HG02973 (cell line): ENCODE data around the gene CAMKV.
A peak's percentile ranks its signal among the peaks of the same experiment; 100 is the strongest.

ENCODE experiments used
- ATAC-seq: cut with Tn5 transposase; IDR thresholded peaks from one replicate; pipeline ENCODE4 v1.9.1; 2021; ENCODE audit warnings: moderate library complexity; ENCODE audit not compliant: unreplicated experiment

CAMKV gene

DNA sequence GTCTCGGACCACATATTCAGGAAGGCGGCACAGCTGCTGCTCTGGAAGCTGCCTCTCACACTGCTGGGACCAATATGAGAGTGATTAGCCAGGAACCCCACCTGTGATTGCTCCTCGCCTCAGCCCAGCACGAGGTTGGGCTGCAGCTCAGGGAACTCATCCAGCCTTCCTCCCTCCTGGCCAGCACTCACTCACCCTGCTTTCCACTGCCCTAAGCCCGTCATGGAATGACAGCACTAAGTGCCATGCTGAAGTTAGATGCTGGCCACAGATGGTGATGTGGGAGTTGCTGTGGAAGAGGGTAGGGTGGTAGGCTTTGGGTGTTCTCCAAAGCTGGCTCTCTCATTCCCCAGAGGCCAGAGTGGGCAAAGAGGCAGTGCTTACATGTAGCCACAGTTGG lies 26.6 kb upstream of the CAMKV start:
- no peak for ATAC-seq

DNA sequence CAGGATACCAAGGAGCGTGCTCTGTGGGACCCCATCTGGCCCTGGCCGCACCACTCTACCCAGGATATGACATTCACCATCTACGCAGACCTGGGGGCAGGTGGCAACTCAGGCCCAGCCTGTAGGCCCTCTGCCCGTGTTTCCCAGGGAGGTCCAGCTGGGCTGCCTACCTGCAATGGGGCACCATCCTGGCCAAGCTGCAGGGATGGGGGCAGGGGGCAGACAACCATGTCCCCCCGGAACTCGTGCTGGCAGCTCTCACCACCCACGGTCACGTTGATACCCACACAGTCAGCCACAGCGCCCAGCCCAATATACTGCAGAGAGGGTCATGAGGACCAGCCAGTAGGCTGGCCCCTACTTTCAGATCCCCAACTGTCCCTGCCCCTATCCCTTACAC lies 26.1 kb upstream of the CAMKV start:
- no peak for ATAC-seq

DNA sequence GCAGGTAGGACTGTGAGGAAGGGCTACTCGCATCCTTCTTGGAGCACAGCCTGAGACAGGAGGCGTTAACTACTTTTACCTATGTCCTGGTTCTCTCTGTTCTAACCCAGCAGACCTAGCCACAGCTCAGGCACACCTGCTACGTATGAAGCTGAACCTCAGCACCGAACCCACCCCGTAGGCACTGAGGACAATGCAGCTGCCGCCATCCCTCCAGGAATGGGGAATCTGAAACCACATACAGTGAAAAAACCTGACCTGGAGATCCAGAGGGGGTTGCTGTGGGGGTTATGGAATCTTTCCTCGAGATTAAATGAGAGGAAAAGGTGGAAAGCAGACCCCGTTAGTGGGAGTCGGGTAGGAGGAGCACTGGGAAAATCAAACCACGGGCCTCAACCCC lies 19.6 kb upstream of the CAMKV start:
- no peak for ATAC-seq

DNA sequence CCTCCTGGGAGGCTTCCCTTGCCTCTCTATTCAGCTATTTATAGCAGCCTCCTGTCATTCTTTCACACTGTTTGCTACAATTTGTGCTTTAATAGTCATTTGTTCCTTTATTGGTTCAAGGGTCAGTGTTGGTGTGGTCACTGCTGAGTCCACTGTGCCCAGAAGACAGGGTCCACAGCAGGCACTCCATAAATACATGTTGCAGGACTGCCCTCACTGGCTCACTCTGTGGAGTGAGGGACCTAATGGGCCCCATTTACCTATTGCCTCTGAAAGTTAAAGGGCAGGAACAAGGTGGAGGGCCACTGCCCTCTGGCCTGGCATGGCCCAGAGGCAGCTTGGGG lies 17.2 kb upstream of the CAMKV start:
- no peak for ATAC-seq

DNA sequence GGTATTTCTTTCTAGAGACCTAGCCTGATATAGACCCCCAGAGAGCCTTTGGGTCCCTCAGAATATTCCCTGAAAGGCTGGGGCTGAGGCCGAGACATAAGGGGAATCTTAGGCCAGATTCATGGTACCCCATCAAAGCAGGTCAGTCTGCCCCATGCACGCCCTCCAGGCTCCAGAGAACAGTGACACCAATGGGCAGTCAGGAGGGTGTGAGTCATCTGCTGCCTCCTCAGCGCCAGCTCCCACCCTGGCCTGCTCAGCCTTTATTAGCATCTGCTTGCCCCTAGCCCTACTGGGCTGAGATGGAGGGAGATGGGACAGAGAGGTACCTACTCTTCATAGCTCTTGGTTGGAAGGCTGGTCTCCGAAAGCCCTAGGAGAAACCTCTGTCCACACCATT lies 14.3 kb upstream of the CAMKV start:
- ATAC-seq: no peak

DNA sequence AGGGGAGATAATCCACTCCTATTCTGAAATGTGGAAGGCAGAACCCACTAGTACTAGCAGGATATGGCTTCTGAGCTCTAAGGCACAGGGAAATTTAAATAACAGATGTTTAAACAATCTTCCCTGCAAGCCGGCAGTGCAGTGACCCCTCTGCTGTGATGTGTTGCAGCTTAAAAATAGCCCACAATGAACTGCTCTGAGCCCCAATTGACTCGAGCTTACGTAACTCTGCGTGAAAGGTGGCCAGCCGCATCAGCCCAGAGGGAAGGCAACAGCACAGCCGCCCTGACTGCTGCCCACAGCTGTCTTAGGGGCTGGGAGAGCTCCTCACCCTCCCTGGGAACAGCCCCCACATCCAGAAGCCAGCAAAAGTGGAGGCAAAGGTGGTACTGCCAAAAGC lies 12.5 kb upstream of the CAMKV start:
- no peak for ATAC-seq

DNA sequence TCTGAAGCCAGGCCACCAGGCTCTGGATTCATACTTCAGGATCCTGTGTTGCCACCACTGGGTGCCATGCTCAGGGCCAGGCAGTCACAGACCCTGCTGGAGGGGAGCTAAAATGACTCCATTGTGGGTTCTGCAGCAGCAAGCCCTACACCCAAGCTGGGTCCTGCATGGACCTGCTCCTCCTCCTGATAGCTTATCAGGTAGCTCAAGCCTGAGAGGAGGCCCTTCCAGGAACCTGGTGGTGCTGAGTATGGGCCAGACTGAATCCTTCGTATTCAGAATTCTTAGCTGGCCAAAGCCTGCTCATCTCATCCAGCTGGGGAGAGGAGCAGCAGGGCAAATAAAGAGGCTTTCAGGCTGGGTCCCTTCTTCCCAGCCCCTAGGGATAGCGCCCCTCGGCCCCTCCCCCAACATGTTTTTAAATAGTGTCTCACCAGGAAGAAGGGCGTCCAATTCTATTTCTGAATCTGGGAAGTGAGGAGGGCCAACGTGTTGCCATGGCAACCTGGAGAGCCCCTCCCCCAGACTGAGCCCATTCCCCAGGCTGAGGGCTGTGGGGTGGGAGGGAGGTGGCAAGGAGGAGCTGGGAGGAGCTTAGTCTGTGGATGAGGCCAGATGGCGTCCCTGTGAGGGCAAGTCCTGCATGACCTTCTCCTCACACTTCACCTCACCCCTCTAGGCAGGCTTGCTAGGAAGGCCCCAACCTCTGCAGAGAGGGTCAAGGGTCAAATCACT lies 11.0 kb upstream of the CAMKV start:
- no peak for ATAC-seq

DNA sequence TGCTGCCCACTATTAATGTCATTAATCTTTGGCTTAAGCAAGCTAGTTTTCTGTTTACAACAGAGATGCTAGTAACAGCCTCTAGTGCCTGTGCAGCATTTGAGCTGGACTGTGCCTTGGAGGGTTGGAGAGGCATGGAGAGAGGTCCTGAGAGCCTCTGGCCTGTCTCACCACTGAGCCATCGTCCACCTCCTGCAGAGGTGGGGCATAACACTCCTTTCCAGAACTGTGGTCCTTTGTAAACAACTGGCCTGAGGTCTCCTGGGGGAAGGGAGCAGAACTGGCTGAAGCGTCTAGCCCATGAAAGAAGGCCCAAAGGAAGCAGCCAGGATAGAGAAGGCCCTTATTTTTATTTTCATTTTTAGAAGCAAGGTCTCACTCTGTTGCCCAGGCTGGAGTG lies 10.0 kb upstream of the CAMKV start:
- ATAC-seq: no peak

DNA sequence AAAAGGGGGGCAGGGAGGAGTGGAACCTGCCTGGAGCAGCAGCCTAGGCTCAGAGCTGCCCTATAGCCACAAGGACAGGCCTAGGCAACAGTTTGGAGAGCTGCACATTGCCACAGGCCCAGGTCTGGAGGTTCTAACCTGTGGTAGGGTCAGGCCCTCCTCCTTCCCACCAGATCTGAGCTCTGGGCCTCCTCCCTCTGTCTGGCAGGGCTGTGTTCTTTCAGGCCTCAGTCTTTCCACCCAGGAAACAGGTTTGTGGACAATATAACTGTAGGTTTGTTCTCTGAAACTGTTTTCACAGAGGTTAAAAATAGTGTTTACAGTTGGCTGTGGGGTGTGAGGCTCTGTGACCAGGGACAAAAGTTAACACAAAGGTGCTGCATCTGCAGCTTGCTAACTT lies 9.0 kb upstream of the CAMKV start:
- no peak for ATAC-seq

DNA sequence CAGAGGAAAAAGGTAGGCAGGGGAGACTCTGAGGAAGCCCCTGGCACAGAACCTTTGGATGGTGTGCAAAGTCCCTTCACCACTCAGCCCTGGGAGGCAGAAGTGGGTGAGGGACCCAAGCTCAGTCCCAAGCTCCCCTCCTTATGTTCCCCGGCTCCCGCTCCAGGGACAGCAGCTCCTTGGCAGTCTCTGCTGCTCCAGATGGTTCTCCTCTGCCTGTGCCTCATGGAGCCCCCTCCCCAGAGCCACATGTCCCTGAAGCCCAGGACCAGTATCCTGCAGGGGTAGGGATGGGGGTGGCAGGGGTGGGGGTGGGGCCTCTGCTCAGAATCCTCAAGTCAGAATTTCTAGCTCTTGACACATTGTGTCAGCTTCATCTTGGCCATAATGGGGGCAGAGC lies 8.0 kb upstream of the CAMKV start:
- no peak for ATAC-seq

DNA sequence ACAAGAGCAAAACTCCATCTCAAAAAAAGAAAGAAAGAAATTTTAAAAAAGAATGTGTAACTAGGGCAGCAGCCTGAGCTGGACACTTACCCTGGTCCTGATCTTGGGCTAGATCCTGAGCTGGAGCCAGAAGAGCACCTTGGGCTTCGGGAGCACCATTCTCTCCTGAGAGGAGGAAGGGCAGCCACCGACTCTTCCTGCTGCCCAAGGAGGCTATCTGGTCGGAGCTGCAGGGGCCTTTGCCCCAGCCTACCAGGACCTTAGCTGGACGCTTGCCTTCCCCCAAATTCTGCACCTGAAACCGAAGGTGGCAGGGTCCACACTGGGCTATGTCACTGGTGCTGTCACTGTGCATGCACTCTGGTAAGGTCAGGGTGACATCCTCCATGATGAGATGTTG lies 6.9 kb upstream of the CAMKV start:
- ATAC-seq: no peak

DNA sequence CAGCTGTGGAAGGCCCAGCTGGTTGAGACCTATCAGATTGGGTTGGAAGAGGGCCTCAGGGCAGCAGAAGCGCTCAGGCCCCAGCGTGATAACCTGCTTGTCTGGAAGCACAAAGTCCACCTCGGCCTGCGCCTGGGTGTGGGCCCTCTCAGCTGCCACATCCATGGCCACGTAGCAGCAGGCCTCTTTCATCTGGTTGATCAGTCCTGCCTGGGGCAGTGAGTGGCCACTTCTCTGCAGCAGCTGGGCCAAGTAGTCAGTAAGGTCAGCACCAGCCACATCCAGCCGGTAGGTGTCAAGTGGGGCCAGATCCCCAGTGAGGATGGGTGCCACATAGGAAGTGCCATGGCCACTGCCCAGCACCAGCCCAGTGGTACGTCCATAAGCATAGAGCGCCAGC lies 3.9 kb upstream of the CAMKV start:
- no peak for ATAC-seq

DNA sequence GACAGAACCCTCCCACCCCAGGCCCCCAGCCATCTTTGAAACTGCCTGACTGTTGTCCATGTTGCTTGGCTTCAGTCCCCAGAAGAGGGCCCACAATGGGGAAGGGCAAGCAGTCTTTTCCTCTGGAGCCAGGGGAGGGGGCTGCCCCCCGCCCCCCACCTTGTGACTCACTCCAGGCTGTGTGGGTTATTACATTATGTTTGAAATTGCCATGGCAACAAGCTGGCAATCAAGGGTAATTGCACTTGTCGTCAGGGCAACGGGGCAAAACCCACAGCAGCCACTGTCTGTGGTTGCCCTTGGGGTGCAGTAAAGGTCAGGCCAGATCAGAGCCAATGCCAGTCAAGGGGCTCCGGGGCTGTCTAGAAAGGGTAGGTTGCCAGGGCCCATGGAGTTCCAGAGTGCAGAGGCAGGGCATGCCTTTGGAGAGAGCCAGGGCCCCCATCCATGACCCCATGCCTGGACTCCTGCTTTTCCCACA lies 3.1 kb upstream of the CAMKV start:
- no peak for ATAC-seq

DNA sequence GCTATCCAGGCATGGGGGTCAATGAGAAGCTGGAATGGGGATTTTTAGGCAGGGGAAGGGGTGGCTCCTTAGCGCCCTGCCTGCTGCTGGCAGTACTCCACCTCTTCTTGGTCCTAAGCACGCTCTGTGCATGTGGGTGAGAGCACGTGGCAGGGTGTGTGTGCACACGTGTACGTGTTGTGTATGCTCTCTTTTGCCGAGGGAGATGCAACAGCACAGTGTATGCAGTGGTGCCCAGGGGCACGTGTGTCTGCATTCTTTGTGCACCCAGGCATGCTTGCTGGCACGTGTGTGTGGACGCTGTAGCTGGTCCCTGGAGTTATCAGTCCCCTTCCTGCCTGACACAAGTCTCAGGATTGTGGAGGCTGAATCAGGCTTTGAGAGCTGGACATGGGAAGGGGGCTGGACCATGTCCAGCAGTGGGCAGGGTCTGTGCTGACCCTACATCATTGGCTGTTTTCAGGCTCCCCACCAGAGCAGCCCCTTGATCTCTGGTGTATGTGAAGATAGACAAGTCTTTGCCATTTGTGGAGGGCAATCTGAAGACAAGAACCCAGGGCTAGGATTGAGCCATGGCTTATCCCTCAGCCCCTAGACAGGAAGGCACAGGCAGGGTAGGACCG lies 1.9 kb upstream of the CAMKV start:
- no peak for ATAC-seq

DNA sequence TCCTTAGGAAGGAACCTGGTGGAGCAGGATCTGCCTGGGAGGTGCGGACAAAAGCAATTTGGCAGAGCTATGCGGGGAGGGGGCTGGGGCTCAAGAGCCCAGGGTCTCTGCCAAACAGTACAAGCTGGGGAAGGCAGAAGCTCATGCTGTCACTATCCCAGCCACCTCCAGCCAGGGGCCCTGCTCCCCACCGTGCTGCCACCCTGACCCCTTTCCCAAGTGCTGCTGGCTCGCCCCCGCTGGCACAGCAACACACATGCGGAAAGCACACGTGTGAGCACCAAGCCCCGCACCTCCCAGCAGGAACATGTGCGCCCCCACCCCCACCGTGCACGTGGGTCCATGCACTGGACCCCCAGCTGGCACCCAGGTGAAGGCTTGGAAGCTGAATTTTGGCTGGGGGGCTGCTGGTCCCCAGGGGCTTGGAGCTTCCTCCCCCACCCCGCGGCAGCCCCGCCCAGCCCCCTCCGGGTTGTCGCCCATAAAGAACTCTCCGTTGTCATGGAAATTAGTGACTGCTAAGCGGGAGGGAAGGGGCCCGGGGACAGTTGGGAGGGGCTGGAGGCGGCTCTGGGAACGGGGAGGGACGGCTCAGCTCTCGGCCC lies 742 bp downstream of the CAMKV start:
- ATAC-seq: no peak

DNA sequence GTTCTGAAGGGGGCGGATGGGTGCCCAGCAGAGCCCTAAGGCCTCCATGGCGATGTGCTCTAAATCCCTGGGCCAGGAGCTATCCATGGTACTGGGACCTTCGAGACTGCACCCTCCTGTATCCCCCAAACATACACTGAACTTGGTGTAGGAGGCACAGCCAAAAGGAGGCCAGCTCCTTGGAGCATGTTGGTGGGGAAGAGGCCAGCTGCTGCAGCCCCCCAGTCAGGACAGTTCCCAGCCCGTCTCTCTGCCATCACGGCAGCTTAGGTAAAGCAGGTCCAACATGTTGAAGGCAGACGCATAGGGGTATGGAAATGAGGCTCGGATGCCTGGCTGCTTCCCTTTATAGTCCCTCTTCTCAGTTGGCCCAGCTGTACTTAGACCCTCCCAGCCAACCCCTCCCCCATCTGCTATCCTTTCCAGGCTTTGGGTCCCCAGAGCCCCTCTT lies 1.8 kb downstream of the CAMKV start:
- no peak for ATAC-seq

DNA sequence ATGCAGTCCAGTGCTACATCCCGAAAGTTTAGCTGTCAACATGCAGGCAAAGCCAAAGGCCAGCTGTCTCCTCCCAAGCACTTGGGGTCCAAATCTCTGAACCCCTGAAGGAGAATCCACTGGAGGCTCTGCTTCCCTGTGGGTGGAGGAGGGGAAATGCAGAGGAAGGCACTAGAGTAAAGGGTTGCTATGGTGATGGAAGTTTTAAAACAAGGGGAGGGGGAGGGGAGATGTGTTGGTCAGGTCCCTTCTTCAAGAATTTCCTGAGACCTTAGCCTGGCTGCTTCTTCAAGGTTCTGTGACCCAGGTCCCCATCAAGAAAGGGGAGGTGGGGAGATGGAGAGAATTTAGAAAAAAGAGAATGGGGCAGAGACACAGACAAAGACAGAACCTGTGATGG lies 2.3 kb downstream of the CAMKV start:
- no peak for ATAC-seq

DNA sequence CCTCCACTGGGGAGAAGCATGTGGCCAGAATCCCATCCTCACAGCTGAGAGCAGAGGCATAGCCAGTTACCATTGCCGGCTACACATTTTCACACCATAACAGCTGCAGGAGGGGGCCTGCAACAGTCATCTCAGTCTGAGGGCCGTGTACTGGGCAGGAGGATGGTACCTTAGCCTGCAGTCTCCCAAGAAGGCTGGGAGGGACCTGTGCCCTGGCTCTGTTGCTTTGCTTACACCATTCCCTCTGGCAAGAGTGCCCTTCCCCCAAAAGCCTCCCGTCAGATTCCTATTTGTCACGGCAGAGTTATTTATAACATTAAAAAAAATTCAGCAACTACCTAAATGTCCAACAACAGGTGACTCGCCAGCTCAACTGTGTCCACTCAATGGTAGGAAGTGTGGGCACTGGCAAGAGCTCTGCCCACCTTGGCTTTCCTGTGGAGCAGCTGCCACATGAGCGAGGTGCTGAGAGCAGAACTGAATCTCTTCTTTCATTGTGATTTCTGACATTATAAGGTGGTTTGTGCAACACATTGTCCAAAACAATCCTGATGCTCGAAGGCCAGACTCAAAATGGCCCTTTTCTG lies 4.4 kb downstream of the CAMKV start:
- no peak for ATAC-seq

DNA sequence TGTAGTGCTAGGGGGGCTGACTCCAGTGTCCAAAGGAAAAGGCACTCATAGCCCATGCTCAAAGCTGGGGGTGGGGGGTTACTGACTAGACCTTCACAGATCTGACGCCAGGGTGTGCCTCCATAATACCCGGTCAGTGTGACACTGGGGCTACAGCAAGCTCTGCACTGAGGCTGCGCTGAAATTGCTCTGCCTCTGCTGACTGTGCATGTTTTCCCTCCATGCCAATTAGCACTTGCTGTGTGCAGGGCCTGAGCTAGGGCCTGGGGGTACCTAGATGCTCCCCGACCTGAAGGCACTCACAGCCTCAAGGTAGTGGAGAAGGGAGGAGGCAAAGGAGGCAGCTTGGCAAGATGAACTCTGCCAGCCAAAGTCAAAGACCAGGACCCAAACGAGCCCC lies 5.2 kb downstream of the CAMKV start:
- no peak for ATAC-seq

DNA sequence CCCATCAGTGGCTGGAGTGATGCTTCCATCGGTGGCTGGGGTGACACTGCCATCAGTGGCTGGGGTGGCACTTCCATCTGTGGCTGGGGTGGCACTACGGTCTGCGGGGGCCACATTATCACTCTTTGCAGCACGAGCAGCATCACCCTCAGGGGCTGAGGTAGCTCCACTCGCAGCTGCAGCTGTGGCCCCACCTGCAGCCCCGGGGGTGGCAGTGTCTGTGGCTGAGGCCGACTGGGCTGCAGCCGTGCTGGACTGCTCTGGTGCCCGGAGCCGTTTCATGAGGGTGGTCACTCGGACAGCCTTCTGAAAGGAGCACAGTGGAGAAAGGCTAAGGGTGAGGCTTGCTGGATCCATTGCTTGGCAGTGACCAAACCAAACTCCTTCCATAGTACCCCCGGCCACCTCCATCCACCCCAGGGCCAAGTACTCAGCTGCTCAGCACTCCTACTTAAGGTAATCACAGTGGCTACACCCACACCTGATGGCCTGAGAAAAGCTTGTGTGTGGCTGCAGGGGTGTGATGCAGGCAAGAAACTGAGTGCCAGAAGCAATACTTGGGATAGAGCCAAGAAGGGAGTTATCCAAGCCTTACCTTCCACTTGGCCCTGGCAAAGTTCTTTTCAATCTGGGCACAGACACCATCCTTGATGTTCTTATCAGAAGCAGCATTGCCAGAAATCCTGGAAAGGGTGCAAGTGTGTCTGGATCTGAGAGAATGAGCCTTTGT lies 10.0 kb downstream of the CAMKV start:
- ATAC-seq: no peak

DNA sequence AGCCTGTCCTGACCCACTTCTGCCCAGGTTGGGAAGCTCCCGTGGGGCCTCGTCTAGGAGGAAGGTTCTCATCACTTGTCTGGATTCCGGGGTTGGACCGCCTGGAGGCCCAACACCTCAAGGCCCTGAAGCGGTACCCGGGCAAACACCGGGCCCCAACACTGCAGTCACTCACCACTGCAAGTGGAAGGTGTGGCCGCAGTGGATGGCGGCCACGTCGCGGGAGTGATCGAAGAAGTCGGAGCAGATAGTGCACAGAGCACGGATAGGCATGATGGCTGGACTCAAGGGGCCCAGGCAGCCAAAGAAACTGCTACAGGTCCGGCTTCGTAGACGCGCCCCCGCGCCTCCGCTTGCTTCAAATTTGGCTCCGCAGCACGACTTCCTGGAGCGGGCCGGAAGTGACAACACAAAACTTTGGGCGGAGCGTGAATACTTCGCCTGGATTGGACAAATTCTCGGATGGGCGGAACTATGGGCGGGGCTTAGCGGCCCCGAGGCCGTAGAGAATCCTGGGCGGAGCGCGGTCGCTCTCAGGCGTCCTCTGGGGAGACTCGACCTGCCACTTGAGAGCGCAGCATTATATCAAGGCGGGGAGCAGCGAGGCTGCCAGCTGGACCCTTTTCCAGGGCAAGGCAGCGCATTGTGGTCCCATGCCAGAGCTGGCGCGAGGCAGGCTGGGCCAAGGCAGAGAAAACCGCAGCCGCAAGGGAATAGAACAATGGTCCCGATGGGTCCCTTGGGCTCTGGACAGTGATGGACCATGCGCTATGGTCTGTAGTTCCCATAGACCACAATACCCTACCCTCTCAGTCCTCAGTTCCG lies 13.3 kb downstream of the CAMKV start, which contains the start of gene TRAIP:
Gene TRAIP, minus strand, starts transcription at position 384 of the 825 bp plus-strand sequence. Its CDS starts 111 bp downstream, at position 273.
- peak; percentile 85 for ATAC-seq
